Measurements from ENCODE around the gene ZCCHC17.
"Not testable (repeated sequence)": the region's sequence is repeated elsewhere in the genome, so short reads cannot be mapped to it uniquely, and the experiment has no call there.

Gene ZCCHC17

GRCh38 chr1:31264790-31265386, 31.9 kb upstream of the ZCCHC17 start:
- no peak overlapping the region for H3K4me3 ChIP-seq (IDR thresholded peaks at IDR 0.05; ENCODE audit: insufficient read depth, low read depth, low read length)
- H3K79me2 ChIP-seq (ENCODE audit: insufficient read depth, low read depth): no peaks in the 10 kb centered on the region
- peaks cover 5% of the 10 kb centered on the region; the same call in 1 of the 2 replicates for H3K36me3 ChIP-seq (ENCODE audit: insufficient read depth)
- H3K27ac ChIP-seq: no peak overlapping the region
- H3K4me2 ChIP-seq: no peak overlapping the region
- H2AFZ ChIP-seq (ENCODE audit: low read depth): no peak overlapping the region
- TF ChIP-seq, protein P1, sequence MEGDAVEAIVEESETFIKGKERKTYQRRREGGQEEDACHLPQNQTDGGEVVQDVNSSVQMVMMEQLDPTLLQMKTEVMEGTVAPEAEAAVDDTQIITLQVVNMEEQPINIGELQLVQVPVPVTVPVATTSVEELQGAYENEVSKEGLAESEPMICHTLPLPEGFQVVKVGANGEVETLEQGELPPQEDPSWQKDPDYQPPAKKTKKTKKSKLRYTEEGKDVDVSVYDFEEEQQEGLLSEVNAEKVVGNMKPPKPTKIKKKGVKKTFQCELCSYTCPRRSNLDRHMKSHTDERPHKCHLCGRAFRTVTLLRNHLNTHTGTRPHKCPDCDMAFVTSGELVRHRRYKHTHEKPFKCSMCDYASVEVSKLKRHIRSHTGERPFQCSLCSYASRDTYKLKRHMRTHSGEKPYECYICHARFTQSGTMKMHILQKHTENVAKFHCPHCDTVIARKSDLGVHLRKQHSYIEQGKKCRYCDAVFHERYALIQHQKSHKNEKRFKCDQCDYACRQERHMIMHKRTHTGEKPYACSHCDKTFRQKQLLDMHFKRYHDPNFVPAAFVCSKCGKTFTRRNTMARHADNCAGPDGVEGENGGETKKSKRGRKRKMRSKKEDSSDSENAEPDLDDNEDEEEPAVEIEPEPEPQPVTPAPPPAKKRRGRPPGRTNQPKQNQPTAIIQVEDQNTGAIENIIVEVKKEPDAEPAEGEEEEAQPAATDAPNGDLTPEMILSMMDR (conservative IDR thresholded peaks at IDR 0.05; ENCODE audit: low read depth, low read length): no peak
- H4K20me1 ChIP-seq (ENCODE audit: insufficient read depth): 0 out of 2 replicates have a peak, but pooled peaks cover 7% of the 10 kb centered on the region
- no peaks in the 10 kb centered on the region for H3K27me3 ChIP-seq (ENCODE audit: insufficient read depth, low read depth)
- H3K9ac ChIP-seq: no peak overlapping the region
- H3K4me1 ChIP-seq (ENCODE audit: low read depth, poor library complexity, severe bottlenecking): no peaks in the 10 kb centered on the region

- no peak overlapping the region for H3K4me2 ChIP-seq
- no peaks in the 10 kb centered on the region for H3K4me1 ChIP-seq (ENCODE audit: low read depth, poor library complexity, severe bottlenecking)
- no peak overlapping the region for H3K4me3 ChIP-seq (IDR thresholded peaks at IDR 0.05; ENCODE audit: insufficient read depth, low read depth, low read length)
- no peaks in the 10 kb centered on the region for H3K27me3 ChIP-seq (ENCODE audit: insufficient read depth, low read depth)
- no peaks in the 10 kb centered on the region for H3K79me2 ChIP-seq (ENCODE audit: insufficient read depth, low read depth)
- H3K9ac ChIP-seq: no peak overlapping the region
- TF ChIP-seq, protein P1 (conservative IDR thresholded peaks at IDR 0.05; ENCODE audit: low read depth, low read length): no peak
- no peak overlapping the region for H2AFZ ChIP-seq (ENCODE audit: low read depth)
- H4K20me1 ChIP-seq (ENCODE audit: insufficient read depth): 0 out of 2 replicates have a peak, but pooled peaks cover 7% of the 10 kb centered on the region
- peaks cover 12% of the 10 kb centered on the region; the same call in 1 of the 2 replicates for H3K36me3 ChIP-seq (ENCODE audit: insufficient read depth)
- no peak overlapping the region for H3K27ac ChIP-seq
Observed at GRCh38 chr1:31266547-31266946, 30.3 kb upstream of the ZCCHC17 start.

- peaks cover 20% of the 10 kb centered on the region; the same call in 1 of the 2 replicates for H3K36me3 ChIP-seq (ENCODE audit: insufficient read depth)
Observed at GRCh38 chr1:31272369-31272768, 24.5 kb upstream of the ZCCHC17 start.

GRCh38 chr1:31273619-31274018, 23.2 kb upstream of the ZCCHC17 start:
- Histone ChIP-seq H3K9ac (no peak overlapping the region), H3K4me2 (no peak overlapping the region), H3K36me3 (ENCODE audit: insufficient read depth) (peaks cover 15% of the 10 kb centered on the region; the same call in 1 of the 2 replicates), H3K4me3 (IDR thresholded peaks at IDR 0.05; ENCODE audit: insufficient read depth, low read depth, low read length) (no peak overlapping the region), H3K4me1 (ENCODE audit: low read depth, poor library complexity, severe bottlenecking) (no peaks in the 10 kb centered on the region), H3K27ac (no peak overlapping the region), H3K79me2 (ENCODE audit: insufficient read depth, low read depth) (no peaks in the 10 kb centered on the region; the same call in 1 of the 2 replicates), H2AFZ (ENCODE audit: low read depth) (no peak overlapping the region), H3K27me3 (ENCODE audit: insufficient read depth, low read depth) (no peaks in the 10 kb centered on the region), H4K20me1 (ENCODE audit: insufficient read depth) (peaks cover 4% of the 10 kb centered on the region; the same call in 1 of the 2 replicates)
- TF ChIP-seq, protein P1 (conservative IDR thresholded peaks at IDR 0.05; ENCODE audit: low read depth, low read length): no peak

More at GRCh38 chr1:31272369-31272768, 24.5 kb upstream of the ZCCHC17 start:
- H3K4me1 ChIP-seq (ENCODE audit: low read depth, poor library complexity, severe bottlenecking): no peaks in the 10 kb centered on the region
- H4K20me1 ChIP-seq (ENCODE audit: insufficient read depth): peaks cover 4% of the 10 kb centered on the region; the same call in 1 of the 2 replicates
- no peaks in the 10 kb centered on the region; the same call in 1 of the 2 replicates for H3K79me2 ChIP-seq (ENCODE audit: insufficient read depth, low read depth)
- H3K4me2 ChIP-seq: no peak overlapping the region
- H3K27me3 ChIP-seq (ENCODE audit: insufficient read depth, low read depth): no peaks in the 10 kb centered on the region
- TF ChIP-seq, protein P1 (conservative IDR thresholded peaks at IDR 0.05; ENCODE audit: low read depth, low read length): no peak
- no peak overlapping the region for H3K4me3 ChIP-seq (IDR thresholded peaks at IDR 0.05; ENCODE audit: insufficient read depth, low read depth, low read length)
- H2AFZ ChIP-seq (ENCODE audit: low read depth): no peak overlapping the region
- no peak overlapping the region for H3K9ac ChIP-seq
- no peak overlapping the region for H3K27ac ChIP-seq

DNA sequence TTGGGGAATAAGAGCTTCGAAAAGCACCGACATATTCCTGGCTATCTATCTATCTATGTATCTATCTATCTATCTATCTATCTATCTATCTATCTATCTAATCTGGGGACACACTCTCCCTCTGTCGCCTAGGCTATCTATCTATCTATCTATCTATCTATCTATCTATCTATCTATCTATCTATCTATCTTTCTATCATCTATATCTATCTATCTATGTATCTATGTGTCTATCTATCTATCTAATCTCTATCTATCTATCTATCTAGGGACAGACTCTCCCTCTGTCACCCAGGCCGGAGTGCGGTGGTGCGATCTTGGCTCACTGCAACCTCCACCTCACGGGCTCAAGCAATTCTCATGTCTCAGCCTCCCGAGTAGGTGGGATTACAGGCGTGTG, 14.4 kb upstream of the ZCCHC17 start:
- H3K36me3 ChIP-seq (ENCODE audit: insufficient read depth); H3K9ac ChIP-seq; H3K4me2 ChIP-seq; H4K20me1 ChIP-seq (ENCODE audit: insufficient read depth); H3K4me1 ChIP-seq (ENCODE audit: low read depth, poor library complexity, severe bottlenecking); H3K79me2 ChIP-seq (ENCODE audit: insufficient read depth, low read depth); H2AFZ ChIP-seq (ENCODE audit: low read depth); H3K27me3 ChIP-seq (ENCODE audit: insufficient read depth, low read depth); H3K27ac ChIP-seq; H3K4me3 ChIP-seq (IDR thresholded peaks at IDR 0.05; ENCODE audit: insufficient read depth, low read depth, low read length): not testable (repeated sequence)

DNA sequence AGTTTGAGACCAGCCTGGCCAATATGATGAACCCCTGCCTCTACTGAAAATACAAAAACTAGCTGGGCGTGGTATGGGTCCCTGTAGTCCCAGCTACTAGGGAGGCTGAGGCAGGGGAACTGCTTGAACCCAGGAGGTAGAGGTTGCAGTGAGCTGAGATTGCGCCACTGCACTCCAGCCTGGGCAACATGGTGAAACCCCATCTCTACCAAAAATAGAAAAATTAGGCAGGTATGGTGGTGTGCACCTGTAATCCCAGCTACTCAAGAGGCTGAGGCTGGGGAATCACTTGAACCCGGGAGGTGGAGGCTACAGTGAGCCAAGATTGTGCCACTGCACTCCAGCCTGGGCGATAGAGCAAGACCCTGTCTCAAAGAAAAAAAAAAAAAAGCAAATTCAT, 9.0 kb upstream of the ZCCHC17 start:
- not testable (repeated sequence) for H3K4me2 ChIP-seq; H3K79me2 ChIP-seq (ENCODE audit: insufficient read depth, low read depth); H3K27me3 ChIP-seq (ENCODE audit: insufficient read depth, low read depth); H3K4me3 ChIP-seq (IDR thresholded peaks at IDR 0.05; ENCODE audit: insufficient read depth, low read depth, low read length); H3K27ac ChIP-seq; H2AFZ ChIP-seq (ENCODE audit: low read depth); H3K9ac ChIP-seq; H3K4me1 ChIP-seq (ENCODE audit: low read depth, poor library complexity, severe bottlenecking); H3K36me3 ChIP-seq (ENCODE audit: insufficient read depth); H4K20me1 ChIP-seq (ENCODE audit: insufficient read depth)

Data from KMS-11 (cell line).